K562 (cell line): ENCODE results near the gene PPP3CB. TPM values are rescaled to one million over a fixed set of nuclear protein-coding genes. Genes with fewer than 3 reads are reported as not detected.
A peak's percentile ranks its signal among the peaks of the same experiment; 100 is the strongest.

Experiments
- ARID1B ChIP-seq: fragments of 450-650 bp; IDR thresholded peaks from 2 replicates; pipeline ENCODE4 v1.6.1; 2016; ENCODE audit warnings: antibody characterized with exemption, mild to moderate bottlenecking, inconsistent platforms
- CREB3 ChIP-seq: fragments of 450-650 bp; conservative IDR thresholded peaks from 2 replicates; pipeline ENCODE4 v1.6.1; 2016; ENCODE audit warnings: missing genetic modification characterization, low read depth, mild to moderate bottlenecking, missing compliant biosample characterization, moderate library complexity
- ERF ChIP-seq: fragments of 450-650 bp; formaldehyde crosslinking; IDR thresholded peaks from 2 replicates; pipeline ENCODE4 v1.4.0; 2020; ENCODE audit warnings: mild to moderate bottlenecking, mixed read lengths
- HES1 ChIP-seq: fragments of 450-650 bp; IDR thresholded peaks from 2 replicates; pipeline ENCODE4 v1.6.1; 2016; ENCODE audit warnings: low read depth, mild to moderate bottlenecking, moderate library complexity
- HINFP ChIP-seq: fragments of 450-650 bp; conservative IDR thresholded peaks from 2 replicates; pipeline ENCODE4 v1.6.1; 2016; ENCODE audit warnings: missing genetic modification characterization, low read depth, mild to moderate bottlenecking, control low read depth, missing compliant biosample characterization
- ILK ChIP-seq: fragments of 450-650 bp; IDR thresholded peaks from 2 replicates; pipeline ENCODE4 v1.6.1; 2016; ENCODE audit warnings: missing genetic modification characterization, low read depth, mild to moderate bottlenecking, missing compliant biosample characterization, moderate library complexity, borderline replicate concordance
- KDM5B ChIP-seq: fragments of 200-600 bp; sonication (generic); IDR thresholded peaks from 2 replicates; pipeline ENCODE4 v1.6.1; 2012; ENCODE audit warnings: low read depth, mild to moderate bottlenecking, moderate library complexity, low read length, control low read depth, inconsistent platforms; ENCODE audit not compliant: insufficient replicate concordance
- LEF1 ChIP-seq: fragments of 450-650 bp; IDR thresholded peaks from 2 replicates; pipeline ENCODE4 v1.6.1; 2016; ENCODE audit warnings: mild to moderate bottlenecking
- MEF2A ChIP-seq: IDR thresholded peaks from 2 replicates; pipeline ENCODE4 v1.6.1; 2011; ENCODE audit warnings: low read depth, mild to moderate bottlenecking, low read length, moderate library complexity; ENCODE audit not compliant: control insufficient read depth
- NFE2 ChIP-seq: IDR thresholded peaks from 2 replicates; pipeline ENCODE4 v1.6.1; 2014; ENCODE audit warnings: antibody characterized with exemption, low read depth
- NKRF ChIP-seq: fragments of 450-650 bp; IDR thresholded peaks from 2 replicates; pipeline ENCODE4 v1.6.1; 2016; ENCODE audit warnings: borderline replicate concordance
- PHB ChIP-seq: fragments of 250-450 bp; sonication (Bioruptor Pico); IDR thresholded peaks from 2 replicates; pipeline ENCODE4 v1.5.0; 2021
- POLR2H ChIP-seq: IDR thresholded peaks from 2 replicates; pipeline ENCODE4 v1.6.1; 2016; ENCODE audit warnings: missing genetic modification characterization, low read depth, mild to moderate bottlenecking, control low read depth, missing compliant biosample characterization, moderate library complexity
- RAD51 ChIP-seq: fragments of 450-650 bp; IDR thresholded peaks from 2 replicates; pipeline ENCODE4 v1.7.1; 2016; ENCODE audit warnings: low read depth, mild to moderate bottlenecking, borderline replicate concordance
- SRSF7 ChIP-seq: fragments of 200-400 bp; formaldehyde crosslinking; optimal IDR thresholded peaks from 2 replicates; pipeline ENCODE3; 2017; ENCODE audit warnings: mild to moderate bottlenecking, low read depth, low read length
- STAG1 ChIP-seq: sonication (generic); formaldehyde crosslinking; IDR thresholded peaks from 2 replicates; pipeline ENCODE4 v1.5.0; 2020; ENCODE audit warnings: missing genetic modification reagents, borderline replicate concordance
- THRAP3 ChIP-seq: fragments of 450-650 bp; IDR thresholded peaks from 2 replicates; pipeline ENCODE4 v1.6.1; 2016; ENCODE audit warnings: mild to moderate bottlenecking, inconsistent platforms, borderline replicate concordance
- ZNF217 ChIP-seq: sonication (generic); formaldehyde crosslinking; IDR thresholded peaks from 2 replicates; pipeline ENCODE4 v1.8.0; 2022; ENCODE audit warnings: mild to moderate bottlenecking, missing genetic modification reagents
- ZNF277 ChIP-seq: fragments of 250-450 bp; sonication (Bioruptor Pico); IDR thresholded peaks from 2 replicates; pipeline ENCODE4 v1.8.0; 2022; ENCODE audit warnings: inconsistent platforms, mild to moderate bottlenecking, moderate library complexity, borderline replicate concordance
- ZNF316 ChIP-seq: fragments of 450-650 bp; IDR thresholded peaks from 2 replicates; pipeline ENCODE4 v1.6.1; 2016
- ZNF785 ChIP-seq: fragments of 250-450 bp; sonication (Bioruptor Pico); IDR thresholded peaks from 2 replicates; pipeline ENCODE4 v1.4.0; 2020; ENCODE audit warnings: mild to moderate bottlenecking
- ZZZ3 ChIP-seq: fragments of 450-650 bp; IDR thresholded peaks from 2 replicates; pipeline ENCODE4 v1.6.1; 2016; ENCODE audit warnings: antibody characterized with exemption, mild to moderate bottlenecking, moderate library complexity
- polyA plus RNA-seq, 8 experiments: library from polyadenylated mRNA; depleted of rRNA in 4 of 8; stranded (reverse) in 5 of 8; unstranded in 3 of 8; fragments of >200 nt; fragmentation: Nextera tagmentation in 2 of 8; fragmentation: Illumina TruSeq in 1 of 8; extraction: Ambion mirVana in 2 of 8; extraction: Trizol in 1 of 8; gene quantifications; 2 replicates each; pipeline versions ENCODE4 v1.2.1 to v1.2.3, GENCODE V29; 2011 to 2014; ENCODE audit warnings: inconsistent platforms in 1 of 8, missing spikeins in 1 of 8
- total RNA-seq, 7 experiments: library from RNA; depleted of rRNA in 6 of 7; stranded (reverse); fragments of >200 nt in 6 of 7; fragmentation: Illumina TruSeq in 2 of 7; extraction: Trizol in 2 of 7; gene quantifications; 2 replicates each; pipeline versions ENCODE4 v1.2.1 to v1.2.3, GENCODE V29; 2011 to 2021; ENCODE audit warnings: low replicate concordance in 1 of 7

PPP3CB gene
- total and polyA plus RNA-seq, 9 of the 15 experiments (the other 6 are each of a cell fraction or from before 2014, with no cell fraction given) = 9.6 to 27.6 (median 17.8) TPM

GRCh38 chr10:73456187-73456890 lies 39.5 kb downstream of the PPP3CB start (continued):
- no peak for TF ChIP-seq ZNF785
- TF ChIP-seq CREB3 (tag) = peak; percentile 60; the same call in 1 of the 2 replicates
- peak; percentile 93 for TF ChIP-seq ZNF316
- TF ChIP-seq ZZZ3 = 0 out of 2 replicates have a peak, but pooled peaks have one; percentile 15
- TF ChIP-seq ZNF277 = no peak
- TF ChIP-seq NFE2 = peak; percentile 79
- TF ChIP-seq RAD51 = peak; percentile 57; the same call in 1 of the 2 replicates
- peak; percentile 15; the same call in 1 of the 2 replicates for TF ChIP-seq NKRF
- TF ChIP-seq SRSF7 = no peak
- TF ChIP-seq PHB (CRISPR knock-in tag) = 0 out of 2 replicates have a peak, but pooled peaks have one; percentile 35
- peak; percentile 89 for TF ChIP-seq HES1
- TF ChIP-seq ILK = no peak
- no peak for TF ChIP-seq KDM5B
- no peak for TF ChIP-seq ZNF217
- peak; percentile 100 for TF ChIP-seq ARID1B
- peak; percentile 96 for TF ChIP-seq LEF1
- TF ChIP-seq POLR2H (tag) = no peak
- no peak for TF ChIP-seq HINFP (tag)
- peak; percentile 68 for TF ChIP-seq MEF2A
- TF ChIP-seq STAG1 = no peak
- TF ChIP-seq THRAP3 = 0 out of 2 replicates have a peak, but pooled peaks have one; percentile 49
- 0 out of 2 replicates have a peak, but pooled peaks have one; percentile 14 for TF ChIP-seq ERF (CRISPR knock-in tag)
